BLaER1 (cell line): ENCODE results near the gene ZNF112.

ENCODE experiments used
- H3K27ac ChIP-seq: shearing (Covaris generic); formaldehyde crosslinking; 2 replicates; pipeline ENCODE4 v1.8.1; 2022
- H3K27me3 ChIP-seq: shearing (Covaris generic); formaldehyde crosslinking; 2 replicates; pipeline ENCODE4 v1.8.1; 2022
- H3K36me3 ChIP-seq: shearing (Covaris generic); formaldehyde crosslinking; 2 replicates; pipeline ENCODE4 v1.8.1; 2022
- H3K4me1 ChIP-seq: shearing (Covaris generic); formaldehyde crosslinking; 2 replicates; pipeline ENCODE4 v1.8.1; 2022
- H3K4me2 ChIP-seq: shearing (Covaris generic); formaldehyde crosslinking; 2 replicates; pipeline ENCODE4 v1.8.1; 2022
- H3K4me3 ChIP-seq: shearing (Covaris generic); formaldehyde crosslinking; 2 replicates; pipeline ENCODE4 v1.8.1; 2022
- H3K9ac ChIP-seq: shearing (Covaris generic); formaldehyde crosslinking; 2 replicates; pipeline ENCODE4 v1.8.1; 2022
- H3K9me3 ChIP-seq: shearing (Covaris generic); formaldehyde crosslinking; 2 replicates; pipeline ENCODE4 v1.8.1; 2022
- H4K20me1 ChIP-seq: shearing (Covaris generic); formaldehyde crosslinking; 2 replicates; pipeline ENCODE4 v1.8.1; 2022
- Cebpa-rat ChIP-seq: shearing (Covaris generic); IDR thresholded peaks from 2 replicates; pipeline ENCODE4 v1.8.1; 2022

The ZNF112 gene

GRCh38 chr19:44303320-44303719 is 53.2 kb downstream of the ZNF112 start:
- Histone ChIP-seq H3K36me3 (peaks cover 36% of the 10 kb centered on the region), H3K4me1 (peaks cover 16% of the 10 kb centered on the region), H3K9ac (peak overlapping the region; percentile 81; the same call in 1 of the 2 replicates), H4K20me1 (no peaks in the 10 kb centered on the region), H3K9me3 (no peaks in the 10 kb centered on the region), H3K4me3 (no peak overlapping the region), H3K27me3 (no peaks in the 10 kb centered on the region), H3K27ac (no peak overlapping the region), H3K4me2 (peak overlapping the region; percentile 95)
- no peak for TF ChIP-seq Cebpa-rat

DNA sequence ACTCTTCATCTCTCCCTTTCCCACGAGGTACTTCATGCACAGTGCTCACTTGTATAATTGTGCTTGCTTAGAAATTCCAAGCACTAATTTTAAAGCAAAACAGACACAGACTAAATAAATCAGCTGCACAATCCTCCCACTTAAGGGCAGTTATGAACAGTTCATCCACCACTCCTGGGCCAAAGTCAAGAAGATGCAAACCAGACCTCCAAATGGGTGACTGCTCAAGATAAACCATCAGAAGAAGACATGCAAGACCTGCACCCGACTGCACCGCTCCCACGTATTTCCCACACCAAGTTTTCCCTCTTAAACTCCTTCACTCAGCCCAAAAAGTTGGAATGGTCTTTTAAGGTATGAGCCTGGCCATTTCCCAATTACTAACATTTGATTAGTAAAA is 71.5 kb downstream of the ZNF112 start:
- peaks cover 81% of the 10 kb centered on the region for H3K36me3 ChIP-seq
- no peak overlapping the region for H3K9ac ChIP-seq
- no peaks in the 10 kb centered on the region for H4K20me1 ChIP-seq
- no peak for TF ChIP-seq Cebpa-rat
- H3K27me3 ChIP-seq, result no peaks in the 10 kb centered on the region
- H3K9me3 ChIP-seq, result peaks cover 71% of the 10 kb centered on the region
- no peak overlapping the region for H3K4me2 ChIP-seq
- H3K4me1 ChIP-seq, result no peaks in the 10 kb centered on the region
- no peak overlapping the region for H3K27ac ChIP-seq
- H3K4me3 ChIP-seq, result no peak overlapping the region

GRCh38 chr19:44282846-44283245 is 73.6 kb downstream of the ZNF112 start:
- H3K36me3 ChIP-seq, result peaks cover 63% of the 10 kb centered on the region
- H3K27me3 ChIP-seq, result no peaks in the 10 kb centered on the region
- no peak overlapping the region for H3K4me3 ChIP-seq
- H4K20me1 ChIP-seq, result no peaks in the 10 kb centered on the region
- no peak overlapping the region for H3K4me2 ChIP-seq
- no peak for TF ChIP-seq Cebpa-rat
- H3K9me3 ChIP-seq, result peaks cover 62% of the 10 kb centered on the region
- H3K27ac ChIP-seq, result no peak overlapping the region
- no peak overlapping the region for H3K9ac ChIP-seq
- no peaks in the 10 kb centered on the region for H3K4me1 ChIP-seq

DNA sequence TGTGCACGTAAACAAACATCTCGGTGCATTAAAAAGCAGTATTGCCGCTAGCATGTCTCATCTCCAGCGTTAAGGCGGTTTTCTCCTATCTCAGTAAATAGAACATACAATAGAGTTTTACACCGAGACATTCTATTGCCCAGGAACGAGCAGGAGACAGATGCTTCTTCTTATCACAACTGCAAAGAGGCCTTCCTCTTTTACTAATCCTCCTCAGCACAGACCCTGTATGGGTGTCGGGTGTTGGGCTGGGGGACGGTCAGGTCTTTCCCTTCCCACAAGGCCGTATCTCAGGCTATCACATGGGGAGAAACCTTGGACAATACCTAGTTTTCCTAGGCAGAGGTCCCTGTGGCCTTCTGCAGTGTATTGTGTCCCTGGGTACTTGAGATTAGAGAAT is 75.6 kb downstream of the ZNF112 start:
- peaks cover 68% of the 10 kb centered on the region for H3K9me3 ChIP-seq
- H3K27me3 ChIP-seq, result no peaks in the 10 kb centered on the region
- H3K9ac ChIP-seq, result no peak overlapping the region
- TF ChIP-seq Cebpa-rat, result no peak
- no peak overlapping the region for H3K27ac ChIP-seq
- H3K4me1 ChIP-seq, result no peaks in the 10 kb centered on the region
- H4K20me1 ChIP-seq, result no peaks in the 10 kb centered on the region
- H3K36me3 ChIP-seq, result peaks cover 52% of the 10 kb centered on the region
- H3K4me3 ChIP-seq, result no peak overlapping the region
- H3K4me2 ChIP-seq, result no peak overlapping the region

- no peaks in the 10 kb centered on the region for H3K4me1 ChIP-seq
- H3K36me3 ChIP-seq, result peaks cover 58% of the 10 kb centered on the region
- H3K9me3 ChIP-seq, result peaks cover 81% of the 10 kb centered on the region
- no peak overlapping the region for H3K4me2 ChIP-seq
- TF ChIP-seq Cebpa-rat, result no peak
- H3K9ac ChIP-seq, result no peak overlapping the region
- H3K27me3 ChIP-seq, result no peaks in the 10 kb centered on the region
- no peaks in the 10 kb centered on the region for H4K20me1 ChIP-seq
- no peak overlapping the region for H3K27ac ChIP-seq
- H3K4me3 ChIP-seq, result no peak overlapping the region
These were observed 78.2 kb downstream of the ZNF112 start for GRCh38 chr19:44278181-44278690.

DNA sequence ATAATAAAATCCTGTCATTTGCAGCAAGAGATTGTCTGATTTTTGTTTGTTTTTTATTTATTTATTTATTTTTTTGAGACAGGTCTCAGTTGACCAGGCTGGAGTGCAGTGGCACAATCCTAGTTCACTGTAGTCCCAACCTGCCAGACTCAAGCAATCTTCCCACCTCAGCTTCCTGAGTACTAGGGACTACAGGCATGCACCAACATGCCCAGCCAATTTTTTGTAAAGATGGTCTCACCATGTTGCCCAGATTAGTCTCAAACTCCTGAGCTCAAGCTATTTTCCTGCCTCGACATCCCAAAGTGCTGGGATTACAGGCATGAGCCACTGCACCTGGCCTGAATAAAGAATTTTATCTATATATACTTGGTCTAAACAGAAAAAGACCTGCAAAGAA is 79.1 kb downstream of the ZNF112 start:
- Histone ChIP-seq H3K4me2 (no peak overlapping the region), H3K4me1 (no peaks in the 10 kb centered on the region), H3K9ac (no peak overlapping the region), H3K4me3 (no peak overlapping the region), H3K27me3 (no peaks in the 10 kb centered on the region), H3K27ac (no peak overlapping the region), H3K36me3 (peaks cover 54% of the 10 kb centered on the region), H4K20me1 (no peaks in the 10 kb centered on the region), H3K9me3 (peaks cover 76% of the 10 kb centered on the region)
- TF ChIP-seq Cebpa-rat, result no peak
